GM12878 (cell line): Measurements from ENCODE around the gene FLT3LG. TPM values are rescaled to one million over a fixed set of nuclear protein-coding genes. Genes with fewer than 3 reads are reported as not detected.

Experiments
- ATAC-seq: fragments of 200-7000 bp; cut with Tn5 transposase; 3 replicates; pipeline ENCODE4 v1.9.1; 2020; ENCODE audit warnings: mild to moderate bottlenecking, moderate library complexity
- BruUV-seq: library from RNA; stranded (reverse); fragments of 400-500 nt; replicated peaks from 2 replicates; lab custom pipeline; 2021; lab: Mats Ljungman, UMichigan
- CTCF ChIA-PET: fragments of 300-600 bp; sonication (Branson Sonifier 250); formaldehyde crosslinking; extraction: SDS; loops from one replicate; lab custom pipeline; 2021; ENCODE audit warnings: inconsistent platforms; lab: Yijun Ruan, JAX
- POLR2A ChIA-PET: fragments of 350-600 bp; formaldehyde crosslinking; extraction: SDS; loops from one replicate; lab custom pipeline; 2021; ENCODE audit warnings: inconsistent platforms; lab: Charles Lee
- RAD21 ChIA-PET: fragments of 300-600 bp; sonication (Branson Sonifier 250); formaldehyde crosslinking; loops from one replicate; lab custom pipeline; 2023; ENCODE audit warnings: antibody characterized with exemption; ENCODE audit not compliant: unreplicated experiment; lab: Charles Lee
- SMC1A ChIA-PET: fragments of 300-600 bp; sonication (Branson Sonifier 250); formaldehyde crosslinking; loops from one replicate; lab custom pipeline; 2023; ENCODE audit not compliant: unreplicated experiment, uncharacterized antibody; lab: Charles Lee
- DNase-seq: peaks from one replicate; pipeline ENCODE4 v3.0.0-alpha.2; 2011; ENCODE audit warnings: low read depth, low spot score
- FAIRE-seq: peaks from 3 replicates; lab custom pipeline; 2011; peaks lifted over from hg19 to GRCh38; lab: Jason Lieb, UNC
- H2AFZ ChIP-seq: 2 replicates; pipeline ENCODE4 v1.6.0; 2011; ENCODE audit warnings: low read depth, low read length, control low read depth; ENCODE audit not compliant: control insufficient read depth
- H3K27ac ChIP-seq: 2 replicates; pipeline ENCODE4 v1.5.1; 2011; ENCODE audit warnings: control low read depth; ENCODE audit not compliant: control insufficient read depth, insufficient read depth
- H3K27me3 ChIP-seq, 2 experiments: replicated peaks in 1 of 2; 2 replicates each; pipeline versions ENCODE4 v1.6.0 to v1.6.1; 2011; ENCODE audit warnings: low read length in 1 of 2; ENCODE audit not compliant: control insufficient read depth in 2 of 2, insufficient read depth in 2 of 2
- H3K36me3 ChIP-seq, 2 experiments: 2 replicates each; pipeline ENCODE4 v1.5.1; 2011; ENCODE audit warnings: low read length in 1 of 2; ENCODE audit not compliant: control insufficient read depth in 2 of 2, insufficient read depth in 2 of 2
- H3K4me1 ChIP-seq: 2 replicates; pipeline ENCODE4 v1.6.1; 2011; ENCODE audit warnings: mild to moderate bottlenecking, low read length, moderate library complexity, mixed read lengths; ENCODE audit not compliant: control insufficient read depth, insufficient read depth
- H3K4me2 ChIP-seq: 2 replicates; pipeline ENCODE4 v1.6.0; 2011; ENCODE audit warnings: control low read depth; ENCODE audit not compliant: control insufficient read depth, insufficient read depth
- H3K4me3 ChIP-seq: fragments of 200-600 bp; sonication (generic); 2 replicates; pipeline ENCODE4 v1.5.1; 2016
- H3K79me2 ChIP-seq: 2 replicates; pipeline ENCODE4 v1.6.0; 2011; ENCODE audit warnings: low read length; ENCODE audit not compliant: control insufficient read depth, insufficient read depth
- H3K9ac ChIP-seq: 2 replicates; pipeline ENCODE4 v1.8.0; 2011; ENCODE audit warnings: low read length, control low read depth, mixed read lengths; ENCODE audit not compliant: control insufficient read depth, insufficient read depth
- H3K9me3 ChIP-seq: replicated peaks from 3 replicates; pipeline ENCODE4 v1.5.1; 2011; ENCODE audit warnings: mild to moderate bottlenecking, low read length; ENCODE audit not compliant: control insufficient read depth, insufficient read depth
- H4K20me1 ChIP-seq: 2 replicates; pipeline ENCODE4 v1.6.0; 2011; ENCODE audit not compliant: control insufficient read depth, insufficient read depth
- FOXM1 ChIP-seq: IDR thresholded peaks from 2 replicates; pipeline ENCODE4 v1.6.1; 2012; ENCODE audit warnings: low read depth, mild to moderate bottlenecking, inconsistent platforms, low read length, moderate library complexity
- GATAD2B ChIP-seq: fragments of 450-650 bp; conservative IDR thresholded peaks from 2 replicates; pipeline ENCODE4 v1.6.1; 2017; ENCODE audit warnings: low read depth, mild to moderate bottlenecking, moderate library complexity
- PAX5 ChIP-seq: IDR thresholded peaks from 2 replicates; pipeline ENCODE4 v1.6.1; 2011; ENCODE audit warnings: low read depth, low read length, borderline replicate concordance
- RBBP5 ChIP-seq: fragments of 200-600 bp; sonication (generic); conservative IDR thresholded peaks from 2 replicates; pipeline ENCODE4 v1.6.1; 2016
- SPI1 ChIP-seq: IDR thresholded peaks from 2 replicates; pipeline ENCODE4 v1.6.1; 2011; ENCODE audit warnings: low read depth, mild to moderate bottlenecking, low read length, moderate library complexity, borderline replicate concordance; ENCODE audit not compliant: insufficient read depth
- ZBED1 ChIP-seq: IDR thresholded peaks from 2 replicates; pipeline ENCODE4 v1.6.1; 2016; ENCODE audit warnings: borderline replicate concordance
- ZNF384 ChIP-seq: IDR thresholded peaks from 2 replicates; pipeline ENCODE4 v1.6.1; 2012; ENCODE audit warnings: low read depth, mild to moderate bottlenecking, low read length, improper control_type of control experiment, borderline replicate concordance
- WGBS: methylation state at CpG from one replicate; pipeline ENCODE4 v1.1.6; 2016; ENCODE audit warnings: low lambda C conversion rate; ENCODE audit not compliant: insufficient replicate concordance, insufficient coverage; ENCODE audit errors: missing lambda C conversion rate; 5-methylcytosine and 5-hydroxymethylcytosine counted together
- in situ Hi-C: fragments of 300-500 bp; cut with MboI; formaldehyde crosslinking; loops from 9 replicates; pipeline ENCODE4 v1.14.3; 2018; ENCODE audit warnings: mixed read lengths
- intact Hi-C: fragments of 100-400 bp; cut with micrococcal nuclease; formaldehyde crosslinking; loops from one replicate; pipeline ENCODE4 v1.14.2; 2022; ENCODE audit not compliant: unreplicated experiment
- polyA plus RNA-seq, 11 experiments: library from polyadenylated mRNA; depleted of rRNA in 4 of 11; unstranded in 6 of 11; stranded (reverse) in 5 of 11; fragments of >200 nt; fragmentation: Nextera tagmentation in 4 of 11; fragmentation: Illumina TruSeq in 1 of 11; extraction: Ambion mirVana in 4 of 11; extraction: Trizol in 1 of 11; gene quantifications; 1 replicate in 1 of 11; 2 replicates in 10 of 11; pipeline versions ENCODE4 v1.2.1 to v1.2.3, GENCODE V29; 2011 to 2016; ENCODE audit warnings: inconsistent platforms in 2 of 11, missing spikeins in 2 of 11, low read depth in 1 of 11
- total RNA-seq, 4 experiments: library from RNA; depleted of rRNA in 3 of 4; stranded (reverse); fragments of >200 nt in 3 of 4; fragmentation: Illumina TruSeq in 1 of 4; extraction: Trizol in 1 of 4; gene quantifications; 2 replicates each; pipeline versions ENCODE4 v1.2.1 to v1.2.3, GENCODE V29; 2013 to 2021
- TF ChIP-seq, protein P1 (sequence below): fragments of 450-650 bp; IDR thresholded peaks from 2 replicates; pipeline ENCODE4 v1.6.1; 2016; ENCODE audit warnings: mild to moderate bottlenecking
- TF ChIP-seq, protein P2 (sequence below): fragments of 450-650 bp; IDR thresholded peaks from 2 replicates; pipeline ENCODE4 v1.6.1; 2017; ENCODE audit warnings: borderline replicate concordance
- TF ChIP-seq, protein P3 (sequence below): IDR thresholded peaks from 2 replicates; pipeline ENCODE4 v1.6.1; 2011; ENCODE audit warnings: mild to moderate bottlenecking, low read depth, low read length, moderate library complexity; ENCODE audit not compliant: insufficient replicate concordance
- TF ChIP-seq, protein P4 (sequence below): IDR thresholded peaks from 2 replicates; pipeline ENCODE4 v1.6.1; 2012; ENCODE audit warnings: low read depth, low read length, improper control_type of control experiment
- TF ChIP-seq, protein P5 (sequence below): IDR thresholded peaks from 2 replicates; pipeline ENCODE4 v1.6.1; 2012; ENCODE audit warnings: low read depth, low read length, improper control_type of control experiment

FLT3LG gene
- total and polyA plus RNA-seq, 10 of the 15 experiments (the other 5 are each of a cell fraction or from before 2014, with no cell fraction given) = 0.68 to 13.1 (median 4.3) TPM

DNA sequence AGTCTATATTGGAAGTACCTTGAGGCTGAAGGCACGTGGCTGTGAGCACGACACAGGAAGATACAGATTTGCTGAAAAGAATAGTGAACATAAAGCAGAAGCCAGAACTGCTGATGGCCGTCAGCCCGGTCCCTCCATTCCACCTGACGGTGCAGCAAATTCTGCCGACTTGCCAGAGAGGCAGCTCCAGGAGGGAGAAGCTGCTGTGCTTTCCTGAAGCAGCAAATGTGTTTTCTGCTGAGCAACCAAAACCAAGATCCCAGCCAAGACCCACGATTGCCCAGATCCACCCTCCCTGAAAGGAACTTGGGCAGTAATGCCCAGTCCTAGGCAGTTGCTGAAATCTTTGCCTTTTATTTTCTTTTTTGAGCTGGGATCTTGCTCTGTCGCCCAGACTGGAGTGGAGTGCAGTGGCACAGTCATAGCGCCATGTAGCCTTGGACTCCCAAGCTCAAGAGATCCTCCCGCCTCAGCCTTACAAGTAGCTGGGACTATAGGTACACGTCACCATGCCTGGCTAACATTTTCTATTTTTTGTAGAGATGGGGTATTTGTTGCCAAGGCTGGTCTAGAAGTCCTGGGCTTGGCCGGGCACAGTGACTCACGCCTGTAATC, 46.8 kb downstream of the FLT3LG start (continued):
- TF ChIP-seq, protein P1, sequence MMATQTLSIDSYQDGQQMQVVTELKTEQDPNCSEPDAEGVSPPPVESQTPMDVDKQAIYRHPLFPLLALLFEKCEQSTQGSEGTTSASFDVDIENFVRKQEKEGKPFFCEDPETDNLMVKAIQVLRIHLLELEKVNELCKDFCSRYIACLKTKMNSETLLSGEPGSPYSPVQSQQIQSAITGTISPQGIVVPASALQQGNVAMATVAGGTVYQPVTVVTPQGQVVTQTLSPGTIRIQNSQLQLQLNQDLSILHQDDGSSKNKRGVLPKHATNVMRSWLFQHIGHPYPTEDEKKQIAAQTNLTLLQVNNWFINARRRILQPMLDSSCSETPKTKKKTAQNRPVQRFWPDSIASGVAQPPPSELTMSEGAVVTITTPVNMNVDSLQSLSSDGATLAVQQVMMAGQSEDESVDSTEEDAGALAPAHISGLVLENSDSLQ = no peak
- TF ChIP-seq, protein P2, sequence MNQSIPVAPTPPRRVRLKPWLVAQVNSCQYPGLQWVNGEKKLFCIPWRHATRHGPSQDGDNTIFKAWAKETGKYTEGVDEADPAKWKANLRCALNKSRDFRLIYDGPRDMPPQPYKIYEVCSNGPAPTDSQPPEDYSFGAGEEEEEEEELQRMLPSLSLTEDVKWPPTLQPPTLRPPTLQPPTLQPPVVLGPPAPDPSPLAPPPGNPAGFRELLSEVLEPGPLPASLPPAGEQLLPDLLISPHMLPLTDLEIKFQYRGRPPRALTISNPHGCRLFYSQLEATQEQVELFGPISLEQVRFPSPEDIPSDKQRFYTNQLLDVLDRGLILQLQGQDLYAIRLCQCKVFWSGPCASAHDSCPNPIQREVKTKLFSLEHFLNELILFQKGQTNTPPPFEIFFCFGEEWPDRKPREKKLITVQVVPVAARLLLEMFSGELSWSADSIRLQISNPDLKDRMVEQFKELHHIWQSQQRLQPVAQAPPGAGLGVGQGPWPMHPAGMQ = no peak
- TF ChIP-seq ZBED1 (no peak), FOXM1 (no peak), GATAD2B (no peak)
- TF ChIP-seq, protein P3, sequence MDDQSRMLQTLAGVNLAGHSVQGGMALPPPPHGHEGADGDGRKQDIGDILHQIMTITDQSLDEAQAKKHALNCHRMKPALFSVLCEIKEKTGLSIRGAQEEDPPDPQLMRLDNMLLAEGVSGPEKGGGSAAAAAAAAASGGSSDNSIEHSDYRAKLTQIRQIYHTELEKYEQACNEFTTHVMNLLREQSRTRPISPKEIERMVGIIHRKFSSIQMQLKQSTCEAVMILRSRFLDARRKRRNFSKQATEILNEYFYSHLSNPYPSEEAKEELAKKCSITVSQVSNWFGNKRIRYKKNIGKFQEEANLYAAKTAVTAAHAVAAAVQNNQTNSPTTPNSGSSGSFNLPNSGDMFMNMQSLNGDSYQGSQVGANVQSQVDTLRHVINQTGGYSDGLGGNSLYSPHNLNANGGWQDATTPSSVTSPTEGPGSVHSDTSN = no peak

DNA sequence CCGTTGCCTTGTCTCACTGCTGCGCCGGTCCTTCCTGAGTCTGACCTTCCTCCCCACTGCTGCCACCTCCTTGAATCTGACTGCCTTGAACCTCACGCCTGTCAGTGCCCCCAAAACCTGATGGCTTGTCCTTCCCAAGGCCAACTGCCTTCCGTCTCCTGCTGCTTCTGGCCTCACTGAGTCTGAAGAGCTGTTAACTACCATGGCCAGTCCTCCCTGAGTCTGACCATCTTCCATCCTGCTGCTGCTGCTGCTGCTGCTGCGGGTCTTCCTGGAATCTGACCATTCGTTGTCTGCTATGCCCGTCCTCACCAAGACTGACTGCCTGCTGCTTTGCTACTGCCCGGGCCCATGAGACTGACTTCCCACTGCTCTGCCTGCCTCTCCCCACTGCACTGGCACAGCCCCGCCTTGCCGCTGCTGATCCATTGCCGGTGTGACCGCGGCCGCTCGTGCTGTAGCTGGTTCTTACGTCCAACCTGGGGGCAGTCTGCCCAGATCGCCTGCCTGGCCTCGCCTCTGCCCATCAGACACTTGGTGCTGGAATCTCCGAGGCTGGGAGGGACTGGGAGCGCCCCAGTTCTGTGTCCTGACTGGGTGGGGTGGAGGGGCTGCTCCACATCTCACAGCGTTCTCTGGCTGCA, 50.9 kb downstream of the FLT3LG start:
- no peaks in the 10 kb centered on the region for H3K4me1 ChIP-seq
- H3K36me3 ChIP-seq = no peaks in the 10 kb centered on the region
- ChIA-PET RAD21 (no interaction called here), CTCF (interaction anchor here (0.6 kb wide), 1 partner anchor 55 kb away, joined by 3 read pairs; no protein-coding TSS in a partner anchor), POLR2A (no interaction called here), SMC1A (no interaction called here)
- H3K79me2 ChIP-seq = no peaks in the 10 kb centered on the region
- 57% methylated on average over 22 of the region's 22 CpGs for WGBS
- H3K27me3 ChIP-seq = no peaks in the 10 kb centered on the region
- no peak for FAIRE-seq
- no TSS peak for BruUV-seq
- in situ Hi-C loops = no loop called here
- no peak overlapping the region for H3K4me2 ChIP-seq
- no peak overlapping the region for H3K4me3 ChIP-seq
- no peaks in the 10 kb centered on the region for H4K20me1 ChIP-seq
- intact Hi-C loops = no loop called here
- ATAC-seq = no peak
- H3K27ac ChIP-seq = no peak overlapping the region
- H2AFZ ChIP-seq = no peak overlapping the region
- DNase-seq = no peak
- H3K9me3 ChIP-seq = no peaks in the 10 kb centered on the region
- no peak overlapping the region for H3K9ac ChIP-seq
- no peak for TF ChIP-seq PAX5
- TF ChIP-seq ZNF384 = no peak
- TF ChIP-seq SPI1 = no peak
- TF ChIP-seq, protein P4, sequence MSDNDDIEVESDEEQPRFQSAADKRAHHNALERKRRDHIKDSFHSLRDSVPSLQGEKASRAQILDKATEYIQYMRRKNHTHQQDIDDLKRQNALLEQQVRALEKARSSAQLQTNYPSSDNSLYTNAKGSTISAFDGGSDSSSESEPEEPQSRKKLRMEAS = no peak
- TF ChIP-seq, protein P5, sequence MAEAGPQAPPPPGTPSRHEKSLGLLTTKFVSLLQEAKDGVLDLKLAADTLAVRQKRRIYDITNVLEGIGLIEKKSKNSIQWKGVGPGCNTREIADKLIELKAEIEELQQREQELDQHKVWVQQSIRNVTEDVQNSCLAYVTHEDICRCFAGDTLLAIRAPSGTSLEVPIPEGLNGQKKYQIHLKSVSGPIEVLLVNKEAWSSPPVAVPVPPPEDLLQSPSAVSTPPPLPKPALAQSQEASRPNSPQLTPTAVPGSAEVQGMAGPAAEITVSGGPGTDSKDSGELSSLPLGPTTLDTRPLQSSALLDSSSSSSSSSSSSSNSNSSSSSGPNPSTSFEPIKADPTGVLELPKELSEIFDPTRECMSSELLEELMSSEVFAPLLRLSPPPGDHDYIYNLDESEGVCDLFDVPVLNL = no peak
- no peak for TF ChIP-seq RBBP5
